Germinal center (tissue), 1 donor: ENCODE results near the gene ZC3H11A.
"Not testable (repeated sequence)": the region's sequence is repeated elsewhere in the genome, so short reads cannot be mapped to it uniquely, and the experiment has no call there.

ENCODE experiments used
- DNase-seq: peaks from one replicate; pipeline ENCODE4 v3.0.0; 2012; ENCODE audit warnings: mixed read lengths, low spot score

The ZC3H11A gene

GRCh38 chr1:203795441-203796235 lies at the start of gene ZC3H11A, which contains the start of gene ZBED6:
ZC3H11A (plus strand) TSS chr1:203795623; CDS start chr1:203817071, 21,448 bp downstream.
ZBED6 (plus strand) TSS chr1:203795623; CDS start chr1:203797523, 1,900 bp downstream.
- peak; percentile 96 for DNase-seq

GRCh38 chr1:203746281-203746680 lies 49.1 kb upstream of the ZC3H11A start:
- DNase-seq = no peak

GRCh38 chr1:203751051-203751450 lies 44.4 kb upstream of the ZC3H11A start:
- no peak for DNase-seq

- DNase-seq = not testable (repeated sequence)
Observed at GRCh38 chr1:203751618-203752361, 43.6 kb upstream of the ZC3H11A start.

- DNase-seq = peak; percentile 35
Observed at GRCh38 chr1:203754455-203754864, 41.0 kb upstream of the ZC3H11A start.

GRCh38 chr1:203756036-203756435 lies 39.4 kb upstream of the ZC3H11A start:
- DNase-seq = no peak

- DNase-seq = not testable (repeated sequence)
Observed at GRCh38 chr1:203758749-203759148, 36.7 kb upstream of the ZC3H11A start.

- DNase-seq = no peak
Observed at GRCh38 chr1:203760506-203760905, 34.9 kb upstream of the ZC3H11A start.

GRCh38 chr1:203761958-203762357 lies 33.5 kb upstream of the ZC3H11A start:
- not testable (repeated sequence) for DNase-seq

- no peak for DNase-seq
Observed at GRCh38 chr1:203763505-203763904, 31.9 kb upstream of the ZC3H11A start.

- no peak for DNase-seq
Observed at GRCh38 chr1:203764105-203765028, 31.1 kb upstream of the ZC3H11A start.

- DNase-seq = peak; percentile 70
Observed at GRCh38 chr1:203765029-203765837, 30.2 kb upstream of the ZC3H11A start, which contains the start of gene LAX1. LAX1 (plus strand) TSS chr1:203765183; CDS start chr1:203765566, 383 bp downstream.

GRCh38 chr1:203768256-203768655 lies 27.2 kb upstream of the ZC3H11A start:
- no peak for DNase-seq

GRCh38 chr1:203769505-203770343 lies 25.7 kb upstream of the ZC3H11A start:
- DNase-seq = no peak

GRCh38 chr1:203771901-203772301 lies 23.5 kb upstream of the ZC3H11A start:
- DNase-seq = no peak

GRCh38 chr1:203772836-203773235 lies 22.6 kb upstream of the ZC3H11A start:
- DNase-seq = no peak

GRCh38 chr1:203776636-203777035 lies 18.8 kb upstream of the ZC3H11A start:
- DNase-seq = no peak

GRCh38 chr1:203777596-203777995 lies 17.8 kb upstream of the ZC3H11A start:
- no peak for DNase-seq

- no peak for DNase-seq
Observed at GRCh38 chr1:203778146-203778545, 17.3 kb upstream of the ZC3H11A start.

GRCh38 chr1:203778789-203779188 lies 16.6 kb upstream of the ZC3H11A start:
- DNase-seq = no peak
